Naive B cell (primary cell): ENCODE measurements around the gene MINDY4B. TPM values are rescaled to one million over a fixed set of nuclear protein-coding genes. Genes with fewer than 3 reads are reported as not detected.
"Not testable (repeated sequence)": the region's sequence is repeated elsewhere in the genome, so short reads cannot be mapped to it uniquely, and the experiment has no call there.

Experiments
- ATAC-seq, 2 donors: fragments of 150-1000 bp; cut with Tn5 transposase; 2 replicates each; pipeline ENCODE4 v1.10.0; 2021; ENCODE audit warnings: low read depth in 2 of 2, mild to moderate bottlenecking in 2 of 2, moderate library complexity in 2 of 2
- DNase-seq: peaks from one replicate; pipeline ENCODE4 v3.0.0; 2022
- H3K27ac Mint-ChIP-seq, 6 donors: one replicate each; pipeline ENCODE4 v1.8.0; 2020 to 2022; ENCODE audit warnings: mild to moderate bottlenecking in 6 of 6, mixed read lengths in 6 of 6, moderate library complexity in 5 of 6, inconsistent platforms in 2 of 6
- H3K27me3 Mint-ChIP-seq, 3 donors: one replicate each; pipeline ENCODE4 v1.8.0; 2021 to 2022; ENCODE audit warnings: mixed read lengths in 3 of 3, mild to moderate bottlenecking in 1 of 3
- H3K36me3 Mint-ChIP-seq, 2 donors: one replicate each; pipeline ENCODE4 v1.8.0; 2020 to 2022; ENCODE audit warnings: mixed read lengths in 2 of 2, inconsistent platforms in 1 of 2, mild to moderate bottlenecking in 1 of 2
- H3K4me1 Mint-ChIP-seq, 3 donors: one replicate each; pipeline ENCODE4 v1.8.0; 2020 to 2022; ENCODE audit warnings: mixed read lengths in 3 of 3, inconsistent platforms in 1 of 3, mild to moderate bottlenecking in 1 of 3, moderate library complexity in 1 of 3
- H3K4me3 Mint-ChIP-seq, 8 donors: one replicate each; pipeline ENCODE4 v1.8.0; 2020 to 2022; ENCODE audit warnings: mild to moderate bottlenecking in 8 of 8, mixed read lengths in 8 of 8, moderate library complexity in 8 of 8, inconsistent platforms in 2 of 8
- H3K9me3 Mint-ChIP-seq, 7 donors: one replicate each; pipeline ENCODE4 v1.8.0; 2020 to 2022; ENCODE audit warnings: mixed read lengths in 7 of 7, mild to moderate bottlenecking in 5 of 7, inconsistent platforms in 2 of 7, moderate library complexity in 1 of 7
- polyA plus RNA-seq, 6 donors: library from polyadenylated mRNA; unstranded; fragments of 300-500 nt; fragmentation: Illumina TruSeq; gene quantifications; one replicate each; pipeline ENCODE4 v1.2.3, GENCODE V29; 2021; ENCODE audit warnings: low read depth in 6 of 6

MINDY4B gene
- polyA plus RNA-seq, 6 donors from 2014 or later = not detected

- Mint-ChIP-seq H3K27ac (no peak overlapping the region), H3K4me3 (peak overlapping the region in 1 of 8 donors; percentile 41), H3K36me3 (no peaks in the 10 kb centered on the region), H3K4me1 (peaks cover 0 to 7% (median 2%) of the 10 kb centered on the region in 3 donors), H3K27me3 (peaks cover 8 to 22% (median 18%) of the 10 kb centered on the region in 3 donors), H3K9me3 (no peaks in the 10 kb centered on the region)
- ATAC-seq (no peak), DNase-seq (no peak)
Measured at GRCh38 chr3:150861851-150862250, 43.4 kb downstream of the MINDY4B start.

- not testable (repeated sequence) for H3K36me3 Mint-ChIP-seq, DNase-seq, H3K4me1 Mint-ChIP-seq, H3K4me3 Mint-ChIP-seq, H3K27ac Mint-ChIP-seq, H3K9me3 Mint-ChIP-seq, ATAC-seq
- peaks cover 0 to 22% (median 22%) of the 10 kb centered on the region in 3 donors for H3K27me3 Mint-ChIP-seq
Measured at GRCh38 chr3:150857936-150858335, 47.3 kb downstream of the MINDY4B start.

- Mint-ChIP-seq H3K36me3 (no peaks in the 10 kb centered on the region), H3K4me3 (no peak overlapping the region), H3K4me1 (no peaks in the 10 kb centered on the region), H3K27me3 (peaks cover under 1 to 12% (median 11%) of the 10 kb centered on the region in 3 donors), H3K9me3 (peaks cover 0 to 29% (median 10%) of the 10 kb centered on the region in 7 donors), H3K27ac (peak overlapping the region in 1 of 6 donors; percentile 13)
- DNase-seq (no peak), ATAC-seq (no peak)
Measured at GRCh38 chr3:150850191-150850590, 55.0 kb downstream of the MINDY4B start.

- H3K27ac Mint-ChIP-seq = no peak overlapping the region
Measured at GRCh38 chr3:150848864-150849263, 56.4 kb downstream of the MINDY4B start.

DNA sequence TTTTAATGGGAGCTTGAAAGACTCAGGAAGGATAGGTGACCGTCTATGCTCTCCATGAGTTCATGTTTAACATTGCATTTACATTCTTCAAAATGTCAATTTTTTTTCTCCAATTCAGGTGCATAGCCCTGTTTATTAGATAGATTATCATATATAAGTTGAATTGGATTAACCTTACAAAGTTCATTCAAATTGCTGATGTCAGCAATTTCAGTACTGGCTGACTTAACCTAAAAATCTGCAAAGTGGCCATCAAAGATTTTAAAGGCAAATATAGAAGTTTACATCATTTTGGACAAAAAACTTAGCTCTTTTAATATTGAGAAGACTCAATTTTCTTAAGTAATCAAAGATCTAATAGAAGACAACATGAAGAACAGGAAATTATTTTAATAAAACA is 57.8 kb downstream of the MINDY4B start:
- DNase-seq = no peak
- Mint-ChIP-seq H3K9me3 (peaks cover 0 to 26% (median 10%) of the 10 kb centered on the region in 7 donors), H3K4me1 (no peaks in the 10 kb centered on the region), H3K4me3 (no peak overlapping the region), H3K27ac (no peak overlapping the region), H3K36me3 (no peaks in the 10 kb centered on the region), H3K27me3 (peaks cover 5 to 21% (median 14%) of the 10 kb centered on the region in 3 donors)
- no peak for ATAC-seq

More at GRCh38 chr3:150848864-150849263, 56.4 kb downstream of the MINDY4B start:
- no peaks in the 10 kb centered on the region for H3K4me1 Mint-ChIP-seq
- H3K27me3 Mint-ChIP-seq = peaks cover 5 to 7% (median 5%) of the 10 kb centered on the region in 3 donors
- ATAC-seq = no peak
- H3K9me3 Mint-ChIP-seq = peaks cover 0 to 29% (median 10%) of the 10 kb centered on the region in 7 donors
- H3K36me3 Mint-ChIP-seq = no peaks in the 10 kb centered on the region
- no peak overlapping the region for H3K4me3 Mint-ChIP-seq
- DNase-seq = no peak

GRCh38 chr3:150844484-150844883 is 60.8 kb downstream of the MINDY4B start:
- Mint-ChIP-seq H3K4me1 (no peaks in the 10 kb centered on the region), H3K4me3 (no peak overlapping the region), H3K27ac (no peak overlapping the region), H3K9me3 (peaks cover 0 to under 1% (median 0%) of the 10 kb centered on the region in 7 donors), H3K36me3 (no peaks in the 10 kb centered on the region), H3K27me3 (peaks cover 5 to 35% (median 30%) of the 10 kb centered on the region in 3 donors)
- no peak for ATAC-seq
- DNase-seq = no peak

DNA sequence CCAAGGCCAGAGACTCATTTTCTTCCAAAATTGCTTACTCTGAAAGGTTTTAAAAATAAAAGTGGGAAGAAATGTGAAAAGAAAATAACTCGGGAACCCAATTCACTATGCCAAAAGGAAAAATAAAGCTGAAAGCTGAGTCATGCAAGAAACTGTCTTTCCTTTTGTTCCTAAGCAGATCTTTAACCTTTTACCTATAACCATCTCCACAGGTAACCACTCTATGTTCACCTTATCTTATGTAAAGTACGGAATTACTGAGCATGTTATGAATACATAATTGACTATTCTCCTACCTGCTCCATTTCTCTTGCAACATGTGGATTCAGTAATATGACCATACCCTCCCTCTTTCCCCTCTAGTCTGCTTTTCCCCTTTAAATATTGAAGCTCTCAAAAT is 62.0 kb downstream of the MINDY4B start:
- Mint-ChIP-seq H3K27ac (no peak overlapping the region), H3K4me1 (no peaks in the 10 kb centered on the region), H3K4me3 (no peak overlapping the region), H3K27me3 (peaks cover 9 to 38% (median 34%) of the 10 kb centered on the region in 3 donors), H3K9me3 (no peaks in the 10 kb centered on the region), H3K36me3 (no peaks in the 10 kb centered on the region)
- no peak for ATAC-seq
- no peak for DNase-seq

DNA sequence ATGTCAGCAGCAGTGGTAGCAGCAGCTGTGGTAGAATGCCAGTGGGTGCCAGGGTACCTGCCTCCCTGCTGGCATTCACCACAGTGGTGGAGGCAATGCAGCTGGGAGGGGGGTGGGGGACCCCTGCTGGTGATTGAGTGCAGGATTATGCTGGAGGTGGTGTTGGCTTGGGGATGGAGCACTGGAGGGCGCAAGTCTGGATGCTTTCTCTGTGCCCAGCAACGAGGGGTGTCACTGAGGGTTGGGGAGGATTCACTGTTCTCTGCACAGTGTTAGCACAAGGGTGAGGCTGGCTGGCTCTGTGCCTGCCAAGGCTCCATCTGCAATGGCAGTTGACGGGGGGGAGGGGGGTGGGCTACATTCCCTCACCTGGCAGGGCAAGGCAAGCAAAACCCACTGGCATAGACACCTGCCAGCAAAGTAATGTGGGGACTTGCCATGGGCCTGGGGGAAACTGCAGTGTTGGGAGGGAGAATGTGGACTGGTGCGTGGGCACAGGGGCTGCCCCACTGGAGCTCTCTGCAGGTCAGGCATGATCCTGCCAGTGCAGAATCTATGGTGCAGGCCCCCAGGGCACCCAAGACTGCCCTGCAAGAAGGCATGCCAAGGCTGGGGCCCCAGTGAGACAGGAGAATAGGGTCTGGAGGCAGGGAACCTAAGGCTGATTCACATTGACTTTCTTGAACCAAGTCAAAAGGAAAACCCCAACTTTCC is 64.3 kb downstream of the MINDY4B start:
- DNase-seq (no peak), ATAC-seq (no peak)
- Mint-ChIP-seq H3K4me1 (no peaks in the 10 kb centered on the region), H3K36me3 (no peaks in the 10 kb centered on the region), H3K4me3 (peak overlapping the region in 1 of 8 donors; percentile 48), H3K27me3 (peaks cover 11 to 45% (median 34%) of the 10 kb centered on the region in 3 donors), H3K9me3 (no peaks in the 10 kb centered on the region), H3K27ac (no peak overlapping the region)

- Mint-ChIP-seq H3K27me3 (peaks cover 3 to 19% (median 8%) of the 10 kb centered on the region in 3 donors), H3K4me1 (peaks cover 3 to 15% (median 6%) of the 10 kb centered on the region in 3 donors), H3K27ac (peak overlapping the region in 1 of 6 donors; percentile 44), H3K36me3 (no peaks in the 10 kb centered on the region), H3K4me3 (no peak overlapping the region), H3K9me3 (peaks cover 0 to 4% (median 0%) of the 10 kb centered on the region in 7 donors)
- DNase-seq = no peak
- ATAC-seq = no peak
Measured at GRCh38 chr3:150830745-150831144, 74.5 kb downstream of the MINDY4B start.

GRCh38 chr3:150830094-150830681 is 75.1 kb downstream of the MINDY4B start:
- DNase-seq (no peak), ATAC-seq (peak; percentile 43 to 47)
- Mint-ChIP-seq H3K36me3 (no peaks in the 10 kb centered on the region), H3K27me3 (peaks cover 7 to 19% (median 8%) of the 10 kb centered on the region in 3 donors), H3K9me3 (no peaks in the 10 kb centered on the region), H3K4me1 (peaks cover 0 to 14% (median 6%) of the 10 kb centered on the region in 3 donors), H3K4me3 (no peak overlapping the region), H3K27ac (no peak overlapping the region)

- DNase-seq (no peak), ATAC-seq (peak in 1 of 2 donors; percentile 18)
- Mint-ChIP-seq H3K27ac (peak overlapping the region in 1 of 6 donors; percentile 65), H3K9me3 (no peaks in the 10 kb centered on the region), H3K4me1 (peaks cover 0 to 6% (median 0%) of the 10 kb centered on the region in 3 donors), H3K4me3 (no peak overlapping the region), H3K27me3 (peaks cover 7 to 19% (median 8%) of the 10 kb centered on the region in 3 donors), H3K36me3 (no peaks in the 10 kb centered on the region)
Measured at GRCh38 chr3:150829408-150829807, 75.8 kb downstream of the MINDY4B start.

DNA sequence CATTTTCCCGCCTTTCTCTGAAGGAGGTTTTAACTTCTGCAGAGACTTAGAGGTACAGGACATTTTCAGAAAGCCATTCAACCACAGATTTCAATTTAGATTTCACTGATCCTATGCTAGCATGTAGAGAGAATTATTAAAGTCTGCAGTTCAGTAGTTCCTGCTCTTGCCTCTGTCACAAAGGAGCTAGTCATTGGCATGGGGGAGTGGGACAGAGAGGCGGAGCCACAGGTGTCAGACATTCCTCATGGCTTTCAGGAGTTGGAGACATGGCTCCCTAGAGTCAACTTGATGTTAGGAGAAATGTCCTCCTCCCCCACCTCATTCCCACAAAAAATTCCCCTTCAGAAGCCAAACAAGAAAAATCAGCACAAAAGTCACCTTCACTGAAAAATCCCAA is 76.2 kb downstream of the MINDY4B start:
- H3K4me1 Mint-ChIP-seq = peaks cover 0 to 6% (median 0%) of the 10 kb centered on the region in 3 donors
- no peaks in the 10 kb centered on the region for H3K9me3 Mint-ChIP-seq
- H3K4me3 Mint-ChIP-seq = no peak overlapping the region
- H3K27ac Mint-ChIP-seq = peak overlapping the region in 2 of 6 donors; percentile 21 to 65
- DNase-seq (no peak), ATAC-seq (no peak)
- H3K27me3 Mint-ChIP-seq = peaks cover 7 to 20% (median 8%) of the 10 kb centered on the region in 3 donors
- H3K36me3 Mint-ChIP-seq = no peaks in the 10 kb centered on the region

DNA sequence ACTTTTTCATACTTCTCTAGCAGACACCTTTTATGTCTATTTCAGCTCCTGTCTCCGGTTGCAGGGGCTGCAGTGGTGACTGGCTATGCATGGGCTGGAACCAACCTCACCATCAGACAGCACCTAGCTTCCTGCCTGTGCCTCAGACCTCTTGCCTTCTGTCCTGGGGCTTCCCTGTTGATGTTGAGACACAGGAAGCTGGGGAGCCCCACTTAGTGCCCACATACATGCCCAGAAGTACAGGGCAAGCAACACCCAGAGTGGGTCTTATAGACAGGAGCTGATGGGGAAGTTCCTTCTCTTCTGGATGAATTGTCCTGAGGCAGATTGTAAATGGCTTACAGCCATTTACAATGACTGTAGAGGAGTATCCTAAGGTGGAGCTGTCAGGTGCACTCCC is 77.0 kb downstream of the MINDY4B start:
- no peaks in the 10 kb centered on the region for H3K36me3 Mint-ChIP-seq
- H3K27ac Mint-ChIP-seq = peak overlapping the region in 1 of 6 donors; percentile 39
- no peak overlapping the region for H3K4me3 Mint-ChIP-seq
- ATAC-seq (no peak), DNase-seq (no peak)
- H3K4me1 Mint-ChIP-seq = peaks cover 0 to 6% (median 0%) of the 10 kb centered on the region in 3 donors
- H3K27me3 Mint-ChIP-seq = peaks cover 12 to 28% (median 16%) of the 10 kb centered on the region in 3 donors
- no peaks in the 10 kb centered on the region for H3K9me3 Mint-ChIP-seq
